Progenitor cell of endocrine pancreas (in vitro differentiated cells): ENCODE measurements around the gene PLPPR3. TPM values are rescaled to one million over a fixed set of nuclear protein-coding genes. Genes with fewer than 3 reads are reported as not detected.
A peak's percentile ranks its signal among the peaks of the same experiment; 100 is the strongest.

ENCODE experiments used
- DNase-seq: peaks from one replicate; pipeline ENCODE4 v3.0.0; 2021; ENCODE audit warnings: low spot score; ENCODE audit not compliant: unreplicated experiment
- H3K27ac Mint-ChIP-seq: 2 replicates; pipeline ENCODE4 v1.8.0; 2021; ENCODE audit warnings: mild to moderate bottlenecking, moderate library complexity, mixed read lengths
- H3K27me3 Mint-ChIP-seq: 2 replicates; pipeline ENCODE4 v1.8.0; 2021; ENCODE audit warnings: mixed read lengths
- H3K36me3 Mint-ChIP-seq: 2 replicates; pipeline ENCODE4 v1.8.0; 2022; ENCODE audit warnings: mixed read lengths; ENCODE audit not compliant: insufficient read depth
- H3K4me1 Mint-ChIP-seq: 2 replicates; pipeline ENCODE4 v1.8.0; 2021; ENCODE audit warnings: low read depth, mixed read lengths
- H3K4me3 Mint-ChIP-seq: 2 replicates; pipeline ENCODE4 v1.8.0; 2021; ENCODE audit warnings: low read depth, mild to moderate bottlenecking, moderate library complexity, mixed read lengths
- H3K9me3 Mint-ChIP-seq: 2 replicates; pipeline ENCODE4 v1.8.0; 2021; ENCODE audit warnings: low read depth, mixed read lengths
- total RNA-seq: library from RNA; stranded (reverse); gene quantifications from 2 replicates; pipeline ENCODE4 v1.2.1, GENCODE V29; 2021
- TF ChIP-seq, protein P1 (sequence below): fragments of 200-600 bp; sonication (generic); IDR thresholded peaks from one replicate; pipeline ENCODE4 v1.5.0; 2021; ENCODE audit warnings: antibody characterized with exemption, mild to moderate bottlenecking; ENCODE audit not compliant: unreplicated experiment

PLPPR3 gene
- total RNA-seq, 1 donor from 2014 or later = 129 TPM

- H3K27ac Mint-ChIP-seq = peak overlapping the region; percentile 86
- peak overlapping the region; percentile 31 for H3K4me3 Mint-ChIP-seq
- peaks cover 13% of the 10 kb centered on the region for H3K4me1 Mint-ChIP-seq
- no peaks in the 10 kb centered on the region for H3K9me3 Mint-ChIP-seq
- H3K36me3 Mint-ChIP-seq = peaks cover 2% of the 10 kb centered on the region
- no peak for DNase-seq
- TF ChIP-seq, protein P1, sequence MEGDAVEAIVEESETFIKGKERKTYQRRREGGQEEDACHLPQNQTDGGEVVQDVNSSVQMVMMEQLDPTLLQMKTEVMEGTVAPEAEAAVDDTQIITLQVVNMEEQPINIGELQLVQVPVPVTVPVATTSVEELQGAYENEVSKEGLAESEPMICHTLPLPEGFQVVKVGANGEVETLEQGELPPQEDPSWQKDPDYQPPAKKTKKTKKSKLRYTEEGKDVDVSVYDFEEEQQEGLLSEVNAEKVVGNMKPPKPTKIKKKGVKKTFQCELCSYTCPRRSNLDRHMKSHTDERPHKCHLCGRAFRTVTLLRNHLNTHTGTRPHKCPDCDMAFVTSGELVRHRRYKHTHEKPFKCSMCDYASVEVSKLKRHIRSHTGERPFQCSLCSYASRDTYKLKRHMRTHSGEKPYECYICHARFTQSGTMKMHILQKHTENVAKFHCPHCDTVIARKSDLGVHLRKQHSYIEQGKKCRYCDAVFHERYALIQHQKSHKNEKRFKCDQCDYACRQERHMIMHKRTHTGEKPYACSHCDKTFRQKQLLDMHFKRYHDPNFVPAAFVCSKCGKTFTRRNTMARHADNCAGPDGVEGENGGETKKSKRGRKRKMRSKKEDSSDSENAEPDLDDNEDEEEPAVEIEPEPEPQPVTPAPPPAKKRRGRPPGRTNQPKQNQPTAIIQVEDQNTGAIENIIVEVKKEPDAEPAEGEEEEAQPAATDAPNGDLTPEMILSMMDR = no peak
- no peaks in the 10 kb centered on the region for H3K27me3 Mint-ChIP-seq
Measured at GRCh38 chr19:788983-789700, 32.6 kb downstream of the PLPPR3 start.

DNA sequence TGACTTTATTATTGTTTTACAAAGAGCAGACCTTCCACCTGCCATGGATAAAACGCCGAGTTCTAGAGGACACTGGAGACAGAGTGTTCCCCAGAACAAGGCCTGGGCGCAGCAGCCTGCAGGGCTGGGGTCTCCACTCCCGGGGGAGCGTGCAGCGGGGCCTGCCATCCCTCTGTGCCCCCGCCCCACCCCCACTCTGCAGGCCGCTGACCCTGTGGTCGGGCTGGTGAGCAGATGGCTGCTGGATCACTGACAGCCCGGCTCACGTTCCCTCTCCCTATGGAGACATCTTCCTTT is 33.1 kb downstream of the PLPPR3 start:
- TF ChIP-seq, protein P1 = no peak

GRCh38 chr19:787536-787935 is 34.2 kb downstream of the PLPPR3 start:
- Mint-ChIP-seq H3K9me3 (no peaks in the 10 kb centered on the region), H3K4me3 (no peak overlapping the region), H3K27ac (no peak overlapping the region), H3K27me3 (no peaks in the 10 kb centered on the region), H3K4me1 (peaks cover 17% of the 10 kb centered on the region), H3K36me3 (peaks cover 2% of the 10 kb centered on the region)
- TF ChIP-seq, protein P1 = no peak
- no peak for DNase-seq

More for the DNA sequence above, 33.1 kb downstream of the PLPPR3 start:
- Mint-ChIP-seq H3K4me1 (peaks cover 13% of the 10 kb centered on the region), H3K4me3 (no peak overlapping the region), H3K9me3 (no peaks in the 10 kb centered on the region), H3K36me3 (peaks cover 2% of the 10 kb centered on the region), H3K27me3 (no peaks in the 10 kb centered on the region), H3K27ac (peak overlapping the region; percentile 86)
- DNase-seq = no peak

GRCh38 chr19:784541-784940 is 37.2 kb downstream of the PLPPR3 start:
- Mint-ChIP-seq H3K9me3 (no peaks in the 10 kb centered on the region), H3K4me1 (peaks cover 20% of the 10 kb centered on the region), H3K27ac (no peak overlapping the region), H3K36me3 (peaks cover 2% of the 10 kb centered on the region), H3K4me3 (peak overlapping the region; percentile 54), H3K27me3 (no peaks in the 10 kb centered on the region)
- TF ChIP-seq, protein P1 = no peak
- no peak for DNase-seq

DNA sequence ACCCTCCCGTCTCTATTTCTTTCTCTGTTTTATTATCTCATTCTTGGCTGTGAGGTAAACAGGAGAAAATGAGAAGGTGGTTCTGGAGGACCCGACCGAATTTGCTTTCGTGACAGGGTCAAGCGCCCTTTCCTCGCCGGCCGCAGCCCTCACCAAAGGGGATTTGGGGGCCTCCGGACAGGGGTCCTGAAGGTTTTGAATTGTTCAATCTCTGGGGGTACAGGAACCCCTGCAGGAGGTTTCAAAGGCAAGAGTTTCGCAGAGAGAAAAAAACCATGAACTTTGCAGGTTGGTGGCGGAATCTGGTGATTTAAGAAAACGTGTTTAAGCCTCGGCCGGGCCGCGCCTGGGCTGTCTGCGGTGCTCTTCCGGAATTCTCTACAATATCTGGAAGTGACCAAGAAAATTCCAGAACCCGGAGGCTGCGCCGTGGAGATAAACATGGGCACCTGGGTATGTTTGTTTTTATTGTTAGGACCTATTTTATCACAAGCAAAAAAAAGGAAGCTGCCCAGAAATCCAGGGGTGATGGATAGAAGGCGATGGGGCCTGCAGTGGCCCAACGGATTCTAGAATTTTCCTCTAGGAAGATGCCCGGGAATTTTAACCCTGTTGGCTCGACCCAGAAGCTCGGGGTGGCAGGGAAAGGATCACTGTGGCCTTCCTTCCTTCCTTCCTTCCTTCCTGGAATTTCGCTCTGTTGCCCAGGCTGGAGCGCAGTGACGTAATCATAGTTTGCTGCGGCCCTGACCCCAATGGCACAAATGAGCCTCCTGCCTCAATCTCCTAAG is 38.7 kb downstream of the PLPPR3 start:
- TF ChIP-seq, protein P1 = no peak
- Mint-ChIP-seq H3K36me3 (peaks cover 1% of the 10 kb centered on the region), H3K4me3 (peak overlapping the region; percentile 68), H3K27me3 (no peaks in the 10 kb centered on the region), H3K4me1 (peaks cover 12% of the 10 kb centered on the region), H3K9me3 (no peaks in the 10 kb centered on the region), H3K27ac (peak overlapping the region; percentile 97)
- no peak for DNase-seq
